Measurements from ENCODE around the gene SLC18A3.

DNA sequence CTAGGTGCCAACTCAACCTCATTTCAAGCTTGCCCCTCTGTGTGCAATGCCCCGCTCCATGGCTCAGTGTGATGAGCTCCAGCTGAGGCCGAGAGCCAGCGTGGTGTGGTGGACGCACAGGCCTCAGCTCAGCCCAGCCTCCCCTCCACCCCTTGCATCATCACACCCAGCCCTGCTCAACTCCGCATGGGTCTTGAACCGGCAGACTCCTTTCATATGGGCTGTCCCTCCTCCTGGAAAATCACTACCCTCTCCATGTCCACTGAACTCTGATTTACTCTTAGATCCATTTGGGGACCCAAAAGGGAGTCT is 16.6 kb upstream of the SLC18A3 start:
- TF ChIP-seq, protein P1, sequence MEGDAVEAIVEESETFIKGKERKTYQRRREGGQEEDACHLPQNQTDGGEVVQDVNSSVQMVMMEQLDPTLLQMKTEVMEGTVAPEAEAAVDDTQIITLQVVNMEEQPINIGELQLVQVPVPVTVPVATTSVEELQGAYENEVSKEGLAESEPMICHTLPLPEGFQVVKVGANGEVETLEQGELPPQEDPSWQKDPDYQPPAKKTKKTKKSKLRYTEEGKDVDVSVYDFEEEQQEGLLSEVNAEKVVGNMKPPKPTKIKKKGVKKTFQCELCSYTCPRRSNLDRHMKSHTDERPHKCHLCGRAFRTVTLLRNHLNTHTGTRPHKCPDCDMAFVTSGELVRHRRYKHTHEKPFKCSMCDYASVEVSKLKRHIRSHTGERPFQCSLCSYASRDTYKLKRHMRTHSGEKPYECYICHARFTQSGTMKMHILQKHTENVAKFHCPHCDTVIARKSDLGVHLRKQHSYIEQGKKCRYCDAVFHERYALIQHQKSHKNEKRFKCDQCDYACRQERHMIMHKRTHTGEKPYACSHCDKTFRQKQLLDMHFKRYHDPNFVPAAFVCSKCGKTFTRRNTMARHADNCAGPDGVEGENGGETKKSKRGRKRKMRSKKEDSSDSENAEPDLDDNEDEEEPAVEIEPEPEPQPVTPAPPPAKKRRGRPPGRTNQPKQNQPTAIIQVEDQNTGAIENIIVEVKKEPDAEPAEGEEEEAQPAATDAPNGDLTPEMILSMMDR (IDR thresholded peaks at IDR 0.05), result no peak
- TF ChIP-seq POLR2A (IDR thresholded peaks at IDR 0.05) (no peak), POLR2AphosphoS5 (IDR thresholded peaks at IDR 0.05) (no peak)

All from sigmoid colon (tissue), 4 donors.